IMR-90 (cell line): ENCODE results near the gene ARHGAP35. TPM values are rescaled to one million over a fixed set of nuclear protein-coding genes. Genes with fewer than 3 reads are reported as not detected.
A peak's percentile ranks its signal among the peaks of the same experiment; 100 is the strongest.

Experiments used
- ATAC-seq: fragments of 200-7000 bp; cut with Tn5 transposase; 2 replicates; pipeline ENCODE4 v1.9.1; 2020; ENCODE audit warnings: low read depth, mild to moderate bottlenecking, moderate library complexity
- BruUV-seq: library from RNA; stranded (reverse); fragments of 400-500 nt; replicated peaks from 2 replicates; lab custom pipeline; 2021; lab: Mats Ljungman, UMichigan
- CTCF ChIA-PET: fragments of 300-600 bp; formaldehyde crosslinking; extraction: SDS; loops from one replicate; lab custom pipeline; 2021; ENCODE audit warnings: antibody characterized with exemption; lab: Yijun Ruan, JAX
- POLR2A ChIA-PET: fragments of 300-600 bp; sonication (Branson Sonifier 250); formaldehyde crosslinking; loops from one replicate; lab custom pipeline; 2022; ENCODE audit warnings: antibody characterized with exemption; ENCODE audit not compliant: unreplicated experiment; lab: Charles Lee
- DNase-seq: peaks from one replicate; pipeline ENCODE4 v3.0.0; 2013
- H2AFZ ChIP-seq: replicated peaks from 2 replicates; pipeline ENCODE3; 2013; ENCODE audit warnings: low read length, mild to moderate bottlenecking; ENCODE audit not compliant: poor library complexity
- H2AK5ac ChIP-seq: 2 replicates; pipeline ENCODE4 v1.6.1; 2013; ENCODE audit warnings: low read depth, low read length, inconsistent platforms
- H2AK9ac ChIP-seq: replicated peaks from 2 replicates; pipeline ENCODE3; 2013; ENCODE audit warnings: mild to moderate bottlenecking, low read depth, low read length, moderate library complexity; ENCODE audit not compliant: poor library complexity
- H2BK120ac ChIP-seq: 2 replicates; pipeline ENCODE4 v1.6.1; 2013; ENCODE audit warnings: low read depth, low read length, inconsistent platforms
- H2BK15ac ChIP-seq: 3 replicates; pipeline ENCODE4 v1.6.1; 2013; ENCODE audit warnings: low read depth, low read length, inconsistent platforms
- H2BK20ac ChIP-seq: 2 replicates; pipeline ENCODE4 v1.6.1; 2013; ENCODE audit warnings: low read depth, mild to moderate bottlenecking, inconsistent platforms, low read length, moderate library complexity
- H2BK5ac ChIP-seq: 2 replicates; pipeline ENCODE4 v1.6.1; 2013; ENCODE audit warnings: mild to moderate bottlenecking, low read depth, low read length, inconsistent platforms; ENCODE audit not compliant: poor library complexity, severe bottlenecking
- H3K14ac ChIP-seq: replicated peaks from 2 replicates; pipeline ENCODE4 v1.6.1; 2013; ENCODE audit warnings: low read depth, low read length, inconsistent platforms
- H3K18ac ChIP-seq: 2 replicates; pipeline ENCODE4 v1.6.1; 2013; ENCODE audit warnings: low read depth, low read length, control low read depth
- H3K23ac ChIP-seq: 2 replicates; pipeline ENCODE4 v1.6.1; 2013; ENCODE audit warnings: low read depth, low read length, inconsistent platforms
- H3K27ac ChIP-seq: 2 replicates; pipeline ENCODE4 v1.5.1; 2013; ENCODE audit warnings: mild to moderate bottlenecking, control low read depth, low read length; ENCODE audit not compliant: insufficient read depth
- H3K27me3 ChIP-seq: 2 replicates; pipeline ENCODE4 v1.6.1; 2013; ENCODE audit warnings: low read length; ENCODE audit not compliant: control insufficient read depth, insufficient read depth
- H3K36me3 ChIP-seq: 2 replicates; pipeline ENCODE4 v1.6.1; 2013; ENCODE audit warnings: low read length, mixed read lengths; ENCODE audit not compliant: control insufficient read depth, insufficient read depth
- H3K4ac ChIP-seq: 2 replicates; pipeline ENCODE4 v1.6.1; 2013; ENCODE audit warnings: low read depth, low read length, inconsistent platforms
- H3K4me1 ChIP-seq: 2 replicates; pipeline ENCODE4 v1.6.1; 2013; ENCODE audit warnings: low read length, mixed read lengths; ENCODE audit not compliant: control insufficient read depth, insufficient read depth
- H3K4me2 ChIP-seq: 2 replicates; pipeline ENCODE4 v1.6.1; 2013; ENCODE audit warnings: low read depth, mild to moderate bottlenecking, control low read depth, low read length, moderate library complexity
- H3K4me3 ChIP-seq: 2 replicates; pipeline ENCODE4 v1.5.1; 2013; ENCODE audit warnings: low read depth, mild to moderate bottlenecking, control low read depth, low read length, moderate library complexity; ENCODE audit not compliant: insufficient read depth
- H3K56ac ChIP-seq: 2 replicates; pipeline ENCODE4 v1.6.1; 2013; ENCODE audit warnings: low read length, inconsistent platforms; ENCODE audit not compliant: insufficient read depth; ENCODE audit errors: extremely low read depth
- H3K79me1 ChIP-seq, 2 experiments: 2 replicates each; pipeline ENCODE4 v1.6.1; 2013; ENCODE audit warnings: low read length in 2 of 2, inconsistent platforms in 1 of 2, low read depth in 1 of 2
- H3K9ac ChIP-seq: 2 replicates; pipeline ENCODE4 v1.6.1; 2013; ENCODE audit warnings: low read depth, low read length, control low read depth
- H3K9me1 ChIP-seq: 2 replicates; pipeline ENCODE4 v1.6.1; 2013; ENCODE audit warnings: low read length, inconsistent platforms; ENCODE audit not compliant: insufficient read depth
- H3K9me3 ChIP-seq: 2 replicates; pipeline ENCODE4 v1.6.1; 2013; ENCODE audit warnings: low read length; ENCODE audit not compliant: control insufficient read depth, insufficient read depth
- H4K20me1 ChIP-seq: 2 replicates; pipeline ENCODE4 v1.6.1; 2013; ENCODE audit warnings: low read length, inconsistent platforms; ENCODE audit not compliant: insufficient read depth
- H4K5ac ChIP-seq: 2 replicates; pipeline ENCODE4 v1.6.1; 2013; ENCODE audit warnings: mild to moderate bottlenecking, low read depth, low read length, control low read depth
- H4K8ac ChIP-seq, 2 experiments: 2 replicates each; pipeline ENCODE4 v1.6.1; 2013; ENCODE audit warnings: low read depth in 2 of 2, low read length in 2 of 2, control low read depth in 1 of 2, inconsistent platforms in 1 of 2
- H4K91ac ChIP-seq: 2 replicates; pipeline ENCODE4 v1.6.1; 2013; ENCODE audit warnings: low read depth, low read length, inconsistent platforms; ENCODE audit not compliant: insufficient read depth
- CHD1 ChIP-seq: IDR thresholded peaks from 2 replicates; pipeline ENCODE4 v1.6.1; 2012; ENCODE audit warnings: low read depth, low read length, improper control_type of control experiment
- dilution Hi-C: fragments of 300-500 bp; cut with HindIII; formaldehyde crosslinking; loops from one replicate; pipeline ENCODE4 v1.14.3; 2018; ENCODE audit warnings: low sequenced_read_pairs; ENCODE audit not compliant: unreplicated experiment
- in situ Hi-C: fragments of 300-500 bp; cut with MboI; formaldehyde crosslinking; loops from 3 replicates; pipeline ENCODE4 v1.14.3; 2019; ENCODE audit warnings: low sequenced_read_pairs, inconsistent platforms, mixed read lengths
- intact Hi-C: fragments of 100-400 bp; cut with micrococcal nuclease; formaldehyde crosslinking; loops from 2 replicates; pipeline ENCODE4 v1.10.0; 2022
- polyA plus RNA-seq, 3 experiments: library from polyadenylated mRNA; depleted of rRNA; stranded (reverse); fragments of >200 nt; gene quantifications; 2 replicates each; pipeline ENCODE4 v1.2.3, GENCODE V29; 2012; ENCODE audit warnings: low replicate concordance in 1 of 3
- total RNA-seq: library from RNA; depleted of rRNA; stranded (reverse); fragments of >200 nt; gene quantifications from 2 replicates; pipeline ENCODE4 v1.2.3, GENCODE V29; 2012

The ARHGAP35 gene
- total and polyA plus RNA-seq, 2 of the 4 experiments (the other 2 are of a cell fraction): 16.4 to 29.0 TPM

DNA sequence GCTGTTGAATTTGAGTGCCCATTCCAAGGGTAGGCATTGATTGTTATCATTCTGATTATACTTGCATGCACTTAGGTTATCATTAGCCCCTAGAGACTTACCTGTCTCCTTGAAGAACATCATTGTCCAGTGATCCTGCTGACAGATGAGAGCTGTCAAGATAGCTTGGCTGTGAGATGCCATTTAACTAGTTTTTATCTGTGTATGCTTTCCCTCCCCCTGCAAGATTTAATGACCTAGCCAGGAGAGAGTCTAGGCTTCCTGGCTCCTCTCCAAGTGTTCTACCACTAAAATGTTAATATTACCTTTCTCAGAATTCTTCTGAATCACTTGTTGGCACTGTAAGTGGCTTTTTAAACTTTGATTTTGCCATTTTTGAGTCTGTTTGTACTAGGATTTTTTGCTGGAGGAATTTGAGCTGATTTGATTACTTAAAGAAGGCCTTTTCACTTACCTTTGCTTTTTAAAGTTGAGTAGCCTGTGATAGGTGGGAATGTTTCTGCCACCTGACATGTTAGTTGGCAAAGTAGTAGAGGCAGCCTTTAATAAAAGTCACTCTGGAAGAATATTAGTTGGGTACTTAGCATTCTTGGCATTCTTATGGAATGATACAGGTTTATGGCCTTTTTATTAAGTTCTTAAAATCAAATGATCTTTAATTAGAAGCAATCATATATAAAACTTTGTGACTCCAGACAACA lies 41.1 kb downstream of the ARHGAP35 start:
- intact Hi-C loops: no loop called here
- Histone ChIP-seq H4K5ac (no peak overlapping the region; the same call in 1 of the 2 replicates), H2AFZ (no peak overlapping the region), H2BK120ac (0 out of 2 replicates have a peak overlapping the region, but pooled peaks have one; percentile 50), H3K27me3 (no peaks in the 10 kb centered on the region), H3K14ac (peak overlapping the region; percentile 20; the same call in 1 of the 2 replicates), H2AK5ac (no peak overlapping the region), H3K4me2 (peak overlapping the region; percentile 47; the same call in 1 of the 2 replicates), H3K9ac (no peak overlapping the region), H4K20me1 (peaks cover 59% of the 10 kb centered on the region), H2BK5ac (peak overlapping the region; percentile 84), H2BK15ac (no peak overlapping the region), H4K8ac (peak overlapping the region in 1 of 2 experiments; percentile 15; a peak in 1 of 4 replicates), H3K9me3 (no peaks in the 10 kb centered on the region), H3K36me3 (no peaks in the 10 kb centered on the region), H3K56ac (no peak overlapping the region), H2BK20ac (no peak overlapping the region), H3K4ac (peak overlapping the region; percentile 62), H3K23ac (peak overlapping the region; percentile 21; the same call in 1 of the 2 replicates), H3K9me1 (peaks cover 25% of the 10 kb centered on the region), H4K91ac (no peak overlapping the region; the same call in 1 of the 2 replicates), H3K18ac (no peak overlapping the region; the same call in 1 of the 2 replicates), H3K4me3 (no peak overlapping the region), H3K4me1 (peaks cover 29% of the 10 kb centered on the region), H3K79me1 (peaks cover 49 to 85% of the 10 kb centered on the region in 2 experiments), H3K27ac (no peak overlapping the region; the same call in 1 of the 2 replicates), H2AK9ac (no peak overlapping the region)
- no TSS peak for BruUV-seq
- peak; percentile 37 for DNase-seq
- ChIA-PET CTCF (interaction anchor here (0.6 kb wide), 1 partner anchor 12 kb away, joined by 4 read pairs; no protein-coding TSS in a partner anchor), POLR2A (no interaction called here)
- no peak for TF ChIP-seq CHD1
- dilution Hi-C loops: no loop called here
- in situ Hi-C loops: no loop called here
- ATAC-seq: peak; percentile 5; the same call in 1 of the 2 replicates
